Stromal cell of bone marrow (primary cell): ENCODE measurements around the gene MAB21L1.

Source experiments
- DNase-seq: peaks from one replicate; pipeline ENCODE4 v3.0.0-alpha.2; 2012; ENCODE audit warnings: low read depth

The MAB21L1 gene

GRCh38 chr13:35475960-35476943 is at the start of gene MAB21L1:
TSS of gene MAB21L1 (minus strand) at chr13:35476689. CDS start at chr13:35476138, 551 bp downstream.
- DNase-seq, result no peak

DNA sequence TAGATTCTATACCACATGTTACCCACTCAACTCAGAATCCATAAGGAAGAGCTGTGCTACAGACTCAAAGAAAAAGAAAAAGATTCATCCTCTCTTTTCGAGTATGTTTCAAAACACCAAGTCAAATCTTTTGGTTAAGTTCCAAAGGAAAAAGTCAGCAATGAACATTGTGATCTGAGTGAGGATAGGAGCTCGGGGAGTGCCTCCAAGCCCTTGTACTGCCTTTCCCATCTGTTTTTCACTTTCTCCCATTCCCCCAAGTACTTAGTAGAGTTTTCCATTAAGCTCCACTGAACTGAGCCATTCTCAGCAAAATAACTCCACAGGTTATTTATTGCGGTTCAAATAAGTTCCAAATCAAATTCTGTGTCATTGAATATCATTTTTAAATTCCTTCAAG is 47.7 kb upstream of the MAB21L1 start:
- DNase-seq, result no peak

DNA sequence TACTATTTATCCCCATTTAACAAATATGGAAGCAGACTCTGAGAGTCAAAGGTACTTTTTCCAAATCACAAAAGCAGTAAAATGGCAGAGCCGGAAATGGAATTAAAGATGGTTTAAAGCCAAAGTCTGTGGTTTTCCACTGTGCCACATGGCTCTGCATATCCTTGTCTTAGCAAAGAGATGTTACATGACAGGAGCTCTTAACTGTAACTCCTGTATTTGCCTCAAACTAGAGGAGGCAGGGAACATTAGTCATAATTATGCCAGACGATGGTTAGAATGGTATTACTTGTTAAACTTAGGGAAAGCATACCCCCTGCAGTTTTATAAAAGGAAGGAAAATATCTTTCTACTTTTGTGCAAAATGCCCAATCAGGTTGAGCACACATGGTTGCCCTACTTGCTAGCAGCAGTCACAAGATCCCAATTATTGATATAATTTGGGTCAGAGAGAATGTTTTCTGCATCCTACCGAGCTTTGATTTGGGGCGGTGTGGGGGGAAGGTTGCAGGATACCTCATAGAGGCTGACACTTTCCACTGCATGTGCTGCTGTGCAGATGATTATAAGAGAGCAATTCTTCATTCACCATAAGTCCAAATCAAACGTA is 42.0 kb upstream of the MAB21L1 start:
- DNase-seq, result no peak

DNA sequence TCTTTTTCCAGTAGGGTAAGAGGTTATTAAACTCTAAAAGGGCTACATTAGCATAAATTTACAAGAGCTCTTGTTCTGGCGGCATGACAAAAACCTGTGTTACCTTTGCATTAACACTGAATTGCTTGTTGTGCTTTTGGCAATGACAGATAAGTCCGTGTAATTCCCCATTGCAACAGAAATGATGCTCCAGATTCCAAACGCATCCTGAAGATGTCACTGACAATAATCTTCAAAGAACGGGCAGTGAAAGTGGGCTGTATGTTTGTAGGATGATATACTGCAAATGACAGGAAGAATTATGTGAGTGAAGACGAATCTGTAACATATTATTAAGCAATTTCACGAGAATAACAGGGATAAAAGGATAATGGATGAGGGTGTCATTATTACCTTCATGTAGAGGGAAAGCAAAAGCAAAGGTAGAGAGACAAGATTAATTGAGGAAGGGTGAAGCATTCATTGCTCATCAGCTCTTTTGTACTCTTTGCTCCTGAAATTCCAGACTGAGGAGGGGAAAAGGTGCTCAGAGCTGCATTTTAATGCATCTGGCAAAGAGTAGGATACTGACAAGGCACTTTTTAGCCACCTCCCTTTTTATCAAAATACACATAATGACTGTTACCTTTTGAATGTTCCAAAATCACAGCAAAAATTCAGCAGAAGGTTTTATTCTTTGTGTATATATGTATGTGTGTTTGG is 38.5 kb upstream of the MAB21L1 start:
- no peak for DNase-seq

DNA sequence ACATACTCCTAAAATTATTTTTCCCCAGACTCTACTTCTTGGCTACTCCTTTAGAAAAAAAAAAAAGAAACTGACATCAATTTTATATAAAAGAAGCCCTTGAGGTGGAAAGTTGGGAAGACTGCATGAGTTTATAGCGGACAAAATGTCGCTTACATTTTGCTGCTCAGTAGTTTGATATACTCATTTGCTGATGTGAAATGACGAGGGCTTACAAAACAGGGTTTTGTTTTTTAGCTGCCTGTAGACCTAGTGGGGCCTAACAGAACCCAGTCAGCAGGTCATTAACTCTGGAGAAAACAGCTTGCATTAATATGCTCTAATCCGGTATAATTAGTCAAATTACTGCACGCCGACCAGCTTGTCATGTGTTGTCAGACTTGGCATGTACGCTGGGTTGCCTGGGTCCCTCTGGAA is 37.6 kb upstream of the MAB21L1 start:
- no peak for DNase-seq

DNA sequence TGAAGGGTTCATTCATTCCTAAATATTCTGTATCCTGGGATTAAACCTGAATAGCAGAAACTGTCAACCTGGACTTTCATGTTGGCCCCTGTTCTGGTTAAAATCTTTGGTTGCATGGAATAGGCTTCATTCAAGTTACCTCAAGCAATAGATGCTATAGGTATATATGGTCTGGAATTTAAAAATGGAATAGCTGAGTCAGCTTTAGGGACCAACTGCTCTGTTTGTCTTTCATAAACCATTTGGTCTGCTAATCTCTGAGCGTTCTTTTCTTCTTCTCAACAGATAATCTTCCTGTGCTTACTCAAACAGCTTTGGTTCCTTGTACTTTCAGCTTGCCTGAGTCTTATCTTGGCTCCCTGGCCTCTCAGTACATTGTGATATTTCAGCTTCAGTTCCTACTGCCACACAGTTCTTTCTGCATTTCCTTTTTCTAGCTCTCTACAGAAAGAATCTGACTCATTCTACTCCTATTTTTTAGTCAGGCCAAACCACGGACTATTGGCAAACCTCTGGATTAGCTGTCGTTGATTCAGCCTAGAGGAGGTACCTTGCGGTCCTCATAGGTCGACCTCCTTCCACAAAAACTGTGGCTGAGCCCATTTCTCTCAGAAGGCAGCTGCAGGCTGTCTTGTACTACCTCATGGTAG is 35.9 kb upstream of the MAB21L1 start:
- DNase-seq, result peak; percentile 93

DNA sequence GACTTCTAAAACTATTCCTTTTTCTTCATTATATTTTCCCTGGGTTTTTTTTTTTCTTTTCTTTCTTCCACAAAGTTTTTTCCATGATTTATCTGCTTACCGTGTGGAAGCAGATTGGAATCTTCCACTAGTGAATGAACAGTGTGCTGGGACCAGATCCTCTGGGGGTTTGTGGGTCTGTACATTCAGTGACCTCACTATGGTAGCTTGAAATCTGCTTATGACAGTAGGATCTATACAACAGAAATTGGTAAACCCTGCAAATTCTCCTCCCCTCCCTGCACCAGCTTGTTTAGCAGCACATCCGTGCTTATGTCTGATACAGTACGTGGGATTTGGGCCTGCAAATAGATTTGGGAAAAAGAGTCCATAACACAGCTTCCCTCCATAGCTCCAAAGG is 26.0 kb upstream of the MAB21L1 start:
- no peak for DNase-seq

GRCh38 chr13:35501661-35502235 is 25.3 kb upstream of the MAB21L1 start:
- no peak for DNase-seq

DNA sequence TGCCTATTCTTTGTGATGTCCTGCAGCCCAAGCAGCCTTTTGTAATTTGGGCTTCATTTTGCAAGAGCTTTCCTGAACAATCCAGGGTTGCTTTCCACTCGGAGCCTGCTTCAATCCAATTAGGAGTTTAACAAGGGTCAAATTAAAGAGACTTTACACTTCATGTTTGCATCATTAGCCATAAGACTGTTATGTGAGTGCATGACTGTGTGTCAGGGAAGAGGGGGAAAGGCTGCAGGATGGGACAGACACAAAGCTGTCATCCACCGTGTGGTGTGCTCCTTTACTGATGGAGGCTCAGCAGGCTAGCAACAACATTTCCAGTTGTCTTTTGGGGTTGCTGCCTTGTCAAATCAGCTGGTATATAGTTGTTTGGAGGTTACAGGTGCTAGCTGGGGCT is 23.7 kb upstream of the MAB21L1 start:
- no peak for DNase-seq

- DNase-seq, result no peak
Measured at GRCh38 chr13:35499676-35500075, 23.2 kb upstream of the MAB21L1 start.

DNA sequence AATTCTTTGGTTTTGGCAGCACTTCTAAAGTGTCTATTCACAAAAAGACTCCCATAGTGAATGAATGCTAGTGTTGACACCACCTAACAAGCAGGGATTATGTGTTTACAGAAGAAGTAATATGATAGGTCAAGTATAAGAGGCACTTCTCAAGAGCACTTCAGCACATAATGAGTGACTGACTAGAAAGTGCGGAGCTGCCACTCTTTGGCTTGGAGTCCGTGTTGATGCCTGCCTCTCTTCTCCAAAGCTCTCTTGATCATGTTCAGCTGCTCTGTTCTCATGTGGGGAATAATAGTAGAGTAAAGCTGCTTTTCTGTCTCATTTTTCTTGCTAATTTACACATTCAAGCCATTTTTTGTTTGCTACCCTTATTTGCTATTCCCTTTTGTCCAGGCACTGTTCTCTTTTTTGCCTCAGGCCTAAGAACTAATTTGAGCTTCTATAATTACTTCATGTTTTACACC is 22.7 kb upstream of the MAB21L1 start:
- DNase-seq, result no peak

GRCh38 chr13:35498231-35498630 is 21.7 kb upstream of the MAB21L1 start:
- DNase-seq, result no peak

DNA sequence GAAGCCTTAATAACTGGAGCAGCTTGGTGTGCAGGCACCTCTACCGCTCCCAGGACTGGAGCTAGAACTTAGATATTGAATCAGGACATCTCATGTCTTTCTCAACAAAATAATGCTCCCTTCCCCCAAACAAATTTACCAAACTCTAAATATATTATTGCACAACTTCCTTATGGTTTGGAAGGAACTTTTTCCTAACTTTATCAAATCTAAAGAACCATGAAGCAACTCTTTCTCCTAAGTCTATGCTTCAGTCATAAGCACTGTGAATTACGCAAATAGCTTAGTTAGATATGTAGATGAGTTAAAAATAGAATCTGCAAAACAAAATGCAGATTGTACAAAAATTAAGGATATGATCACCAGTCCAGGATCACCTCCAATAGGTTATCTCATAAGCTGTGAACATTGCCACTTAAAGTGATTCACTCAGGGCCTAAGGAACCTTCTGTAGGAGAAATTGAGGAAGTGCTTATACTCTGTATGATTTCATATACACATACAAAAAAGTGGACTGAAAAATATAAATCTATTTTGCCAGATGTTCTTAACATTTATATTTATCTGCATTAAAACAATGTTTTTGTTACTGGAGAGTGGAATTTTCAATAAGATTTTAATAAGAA is 20.4 kb upstream of the MAB21L1 start:
- no peak for DNase-seq

DNA sequence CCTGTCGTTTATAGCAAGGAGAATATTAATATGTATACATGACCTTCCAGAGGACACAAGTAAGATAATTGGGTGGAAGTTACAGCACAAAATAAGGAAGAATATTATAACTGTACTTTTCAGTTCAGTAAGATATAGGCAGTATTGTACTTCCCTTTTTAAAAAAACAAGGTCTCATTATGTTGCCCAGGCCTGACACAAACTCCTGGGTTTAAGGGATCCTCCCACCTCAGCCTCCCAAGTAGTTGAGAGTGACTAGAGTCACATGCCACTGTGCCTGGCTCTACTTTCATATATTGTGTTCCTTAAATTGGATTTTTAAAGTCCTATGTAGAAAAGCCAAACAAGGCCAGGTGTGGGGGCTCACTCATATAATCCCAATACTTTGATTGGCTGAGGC is 19.5 kb upstream of the MAB21L1 start:
- DNase-seq, result no peak

GRCh38 chr13:35489050-35489449 is 12.6 kb upstream of the MAB21L1 start:
- no peak for DNase-seq

DNA sequence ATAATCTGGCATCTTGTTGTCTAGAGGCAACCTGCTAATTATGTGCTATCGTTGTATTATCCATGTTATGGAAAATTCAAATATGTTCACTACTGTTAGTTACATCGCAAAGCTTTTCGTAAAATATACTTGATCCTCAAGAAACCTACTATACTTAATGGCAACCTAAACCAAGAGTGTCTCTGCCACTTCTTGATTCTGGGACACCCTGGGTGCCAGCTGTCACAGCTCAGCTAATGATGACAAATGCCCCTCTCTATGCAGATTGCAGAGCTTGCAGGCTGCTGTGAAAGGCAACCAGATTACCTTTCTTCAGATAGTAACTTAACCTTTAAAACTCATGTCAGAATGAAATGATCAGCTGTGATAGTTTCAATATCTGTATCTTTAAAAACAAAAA is 8.9 kb upstream of the MAB21L1 start:
- no peak for DNase-seq

GRCh38 chr13:35484384-35484783 is 7.9 kb upstream of the MAB21L1 start:
- DNase-seq, result no peak

DNA sequence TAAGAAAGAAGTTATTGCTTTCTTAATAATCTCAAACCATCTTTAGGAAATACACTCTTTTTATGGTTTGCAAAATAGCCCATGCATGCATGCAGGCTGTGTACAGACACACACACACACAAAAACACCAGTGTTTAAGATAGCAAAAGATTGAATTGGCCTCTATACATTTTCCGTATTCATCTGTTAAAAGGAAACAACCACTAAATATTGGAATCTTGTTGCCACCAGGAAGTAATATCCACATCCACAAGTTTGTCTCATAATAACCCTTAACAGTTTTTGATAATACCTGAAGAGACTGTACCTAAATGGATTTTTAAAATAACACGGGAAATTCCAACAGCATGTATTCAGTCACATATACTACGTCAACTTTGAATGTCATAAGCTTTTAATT is 7.3 kb upstream of the MAB21L1 start:
- DNase-seq, result no peak

GRCh38 chr13:35482527-35482926 is 6.0 kb upstream of the MAB21L1 start:
- DNase-seq, result no peak

DNA sequence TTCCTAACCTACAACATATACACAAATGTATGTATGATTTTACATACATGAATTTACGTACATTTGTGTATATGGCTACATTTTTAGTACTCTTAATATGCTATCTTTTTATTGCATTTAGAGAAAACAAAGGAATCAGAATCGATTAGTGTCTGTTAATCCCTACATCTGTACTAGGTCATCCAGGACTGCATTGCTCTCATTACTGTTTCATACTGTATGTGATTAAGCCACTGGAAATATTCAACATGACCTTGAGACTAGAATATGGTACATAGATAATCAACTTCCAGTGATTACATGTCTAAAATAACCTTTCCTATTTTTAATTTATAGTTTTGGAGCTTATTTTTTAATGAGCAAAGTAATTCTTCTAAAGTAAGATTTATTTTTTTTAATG is 5.3 kb upstream of the MAB21L1 start:
- DNase-seq, result no peak

DNA sequence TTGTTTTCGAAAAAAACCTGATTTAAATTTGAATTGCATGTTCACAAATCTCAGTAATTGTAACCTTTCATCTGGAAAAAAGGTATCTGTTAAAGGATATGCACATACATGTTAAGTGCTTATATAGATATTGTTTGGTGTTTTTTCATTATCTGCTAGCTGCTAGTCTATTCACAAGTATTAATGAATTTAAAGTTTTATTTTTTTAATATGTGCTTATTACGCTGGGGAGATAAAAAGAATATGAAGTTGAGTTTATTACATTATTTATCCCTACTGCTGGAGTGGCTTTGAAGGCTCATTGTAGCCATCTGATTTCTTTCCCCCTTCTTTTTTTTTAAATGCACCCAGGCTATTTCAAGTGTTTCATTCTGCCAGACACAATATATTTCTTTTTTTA is 3.9 kb upstream of the MAB21L1 start:
- no peak for DNase-seq
